GM12875 (cell line): ENCODE measurements around the gene RAB6B.

ENCODE experiments used
- H3K4me3 ChIP-seq: one replicate; pipeline ENCODE4 v1.5.1; 2011; ENCODE audit warnings: low read depth, low read length, control low read depth
- TF ChIP-seq, protein P1 (sequence below): IDR thresholded peaks from 2 replicates; pipeline ENCODE4 v1.5.1; 2011; ENCODE audit warnings: low read depth, mild to moderate bottlenecking, control low read depth, inconsistent platforms, low read length, moderate library complexity, borderline replicate concordance; ENCODE audit not compliant: insufficient read depth

The RAB6B gene

DNA sequence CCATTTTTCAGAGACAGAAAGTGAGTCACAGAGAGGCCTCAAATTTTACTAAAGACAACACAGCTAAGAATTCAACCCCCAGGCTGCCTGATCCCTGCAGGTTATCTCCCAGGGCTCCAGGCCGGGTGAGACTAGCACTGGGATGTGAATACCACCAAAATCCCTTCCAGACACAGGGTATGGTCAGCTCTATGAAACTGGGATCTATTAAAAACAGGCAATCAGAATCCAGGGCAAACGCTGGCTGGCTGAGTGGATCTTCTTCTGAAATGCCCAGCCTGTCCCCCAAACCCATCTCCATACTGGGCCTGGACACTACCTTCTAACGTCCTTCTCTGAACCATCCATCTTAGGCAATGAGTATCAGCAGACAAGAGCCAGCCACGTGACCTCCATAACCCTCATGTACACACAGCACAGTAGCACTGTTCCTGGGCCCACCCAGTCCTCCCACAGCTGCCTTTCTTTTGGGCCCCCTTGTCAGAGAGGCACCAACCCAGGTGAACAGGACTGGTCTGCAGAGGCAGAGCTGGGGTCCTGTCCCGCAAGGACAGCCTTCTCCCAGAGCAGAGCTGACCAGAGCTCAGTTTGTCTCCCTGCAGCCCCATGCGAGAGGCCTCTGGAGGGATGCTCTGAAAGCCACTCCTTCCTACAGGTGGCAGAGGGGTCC is 1.9 kb downstream of the RAB6B start:
- TF ChIP-seq, protein P1, sequence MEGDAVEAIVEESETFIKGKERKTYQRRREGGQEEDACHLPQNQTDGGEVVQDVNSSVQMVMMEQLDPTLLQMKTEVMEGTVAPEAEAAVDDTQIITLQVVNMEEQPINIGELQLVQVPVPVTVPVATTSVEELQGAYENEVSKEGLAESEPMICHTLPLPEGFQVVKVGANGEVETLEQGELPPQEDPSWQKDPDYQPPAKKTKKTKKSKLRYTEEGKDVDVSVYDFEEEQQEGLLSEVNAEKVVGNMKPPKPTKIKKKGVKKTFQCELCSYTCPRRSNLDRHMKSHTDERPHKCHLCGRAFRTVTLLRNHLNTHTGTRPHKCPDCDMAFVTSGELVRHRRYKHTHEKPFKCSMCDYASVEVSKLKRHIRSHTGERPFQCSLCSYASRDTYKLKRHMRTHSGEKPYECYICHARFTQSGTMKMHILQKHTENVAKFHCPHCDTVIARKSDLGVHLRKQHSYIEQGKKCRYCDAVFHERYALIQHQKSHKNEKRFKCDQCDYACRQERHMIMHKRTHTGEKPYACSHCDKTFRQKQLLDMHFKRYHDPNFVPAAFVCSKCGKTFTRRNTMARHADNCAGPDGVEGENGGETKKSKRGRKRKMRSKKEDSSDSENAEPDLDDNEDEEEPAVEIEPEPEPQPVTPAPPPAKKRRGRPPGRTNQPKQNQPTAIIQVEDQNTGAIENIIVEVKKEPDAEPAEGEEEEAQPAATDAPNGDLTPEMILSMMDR, result no peak
- no peak overlapping the region for H3K4me3 ChIP-seq

DNA sequence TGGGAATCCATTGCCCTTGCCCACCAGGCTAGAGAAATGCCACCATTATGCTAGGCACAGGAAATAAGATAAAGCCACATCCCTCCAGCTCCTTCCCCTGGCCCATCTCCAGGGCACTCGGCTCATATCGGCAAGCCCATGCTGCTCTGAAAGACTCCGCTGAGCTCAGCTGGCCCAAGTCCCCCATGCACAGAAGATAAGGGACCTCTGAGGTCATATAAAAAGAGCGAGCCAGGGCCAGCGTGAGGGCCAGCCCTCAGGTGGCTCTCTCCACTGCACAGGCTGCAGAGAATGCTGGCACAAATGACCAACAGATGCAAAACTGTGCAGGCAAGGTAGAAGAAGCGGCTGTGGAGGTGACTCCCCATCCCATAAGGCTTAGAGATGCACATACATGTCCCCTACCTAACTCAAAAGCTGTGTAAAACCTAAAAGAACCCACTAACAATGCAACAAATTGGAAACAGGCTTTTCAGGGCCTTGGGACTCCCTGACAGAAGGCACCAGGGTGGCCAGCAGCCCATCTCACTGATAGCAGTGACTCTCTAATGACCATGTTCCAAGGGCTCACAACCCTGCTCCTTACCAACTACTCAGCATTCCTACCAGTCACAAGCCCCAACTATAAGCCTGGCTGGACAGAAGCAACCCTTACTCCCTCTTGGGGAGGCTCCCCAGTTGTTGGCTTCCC is 3.0 kb downstream of the RAB6B start:
- H3K4me3 ChIP-seq, result no peak overlapping the region
- TF ChIP-seq, protein P1, result no peak

DNA sequence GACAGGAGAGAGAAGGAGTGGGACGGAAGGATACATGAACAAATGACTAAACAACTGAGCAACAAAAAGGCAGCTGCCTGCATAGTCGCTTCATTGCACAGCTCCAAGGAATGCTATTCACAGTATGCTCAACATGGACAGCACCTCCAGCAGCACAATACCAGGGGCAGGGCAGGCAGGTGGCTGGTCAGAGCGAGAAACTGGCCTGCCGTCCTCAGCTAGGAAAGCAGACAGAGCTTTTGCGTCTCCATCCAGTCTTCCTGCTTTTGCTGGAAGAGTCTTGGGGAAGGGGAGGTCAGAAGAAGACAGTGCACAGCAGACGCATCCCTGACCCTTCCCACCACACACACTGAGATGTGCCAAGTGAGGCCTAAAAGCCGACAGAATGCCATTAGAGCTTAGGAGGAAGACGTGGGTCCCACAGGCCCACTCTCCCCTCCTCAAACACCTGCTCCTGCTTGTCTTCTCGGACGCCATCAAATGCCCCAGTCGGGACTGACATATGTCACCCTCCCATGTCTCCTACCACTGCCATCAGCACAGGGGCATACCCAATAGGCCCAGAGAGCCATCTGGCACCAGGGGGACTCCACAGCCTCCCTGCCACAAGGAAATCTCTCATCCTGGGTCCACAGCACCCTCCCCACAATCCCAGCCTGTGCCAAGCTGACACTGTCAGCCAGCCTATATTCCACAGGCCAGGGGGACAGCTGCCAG is 3.9 kb downstream of the RAB6B start:
- H3K4me3 ChIP-seq, result no peak overlapping the region
- TF ChIP-seq, protein P1, result no peak

DNA sequence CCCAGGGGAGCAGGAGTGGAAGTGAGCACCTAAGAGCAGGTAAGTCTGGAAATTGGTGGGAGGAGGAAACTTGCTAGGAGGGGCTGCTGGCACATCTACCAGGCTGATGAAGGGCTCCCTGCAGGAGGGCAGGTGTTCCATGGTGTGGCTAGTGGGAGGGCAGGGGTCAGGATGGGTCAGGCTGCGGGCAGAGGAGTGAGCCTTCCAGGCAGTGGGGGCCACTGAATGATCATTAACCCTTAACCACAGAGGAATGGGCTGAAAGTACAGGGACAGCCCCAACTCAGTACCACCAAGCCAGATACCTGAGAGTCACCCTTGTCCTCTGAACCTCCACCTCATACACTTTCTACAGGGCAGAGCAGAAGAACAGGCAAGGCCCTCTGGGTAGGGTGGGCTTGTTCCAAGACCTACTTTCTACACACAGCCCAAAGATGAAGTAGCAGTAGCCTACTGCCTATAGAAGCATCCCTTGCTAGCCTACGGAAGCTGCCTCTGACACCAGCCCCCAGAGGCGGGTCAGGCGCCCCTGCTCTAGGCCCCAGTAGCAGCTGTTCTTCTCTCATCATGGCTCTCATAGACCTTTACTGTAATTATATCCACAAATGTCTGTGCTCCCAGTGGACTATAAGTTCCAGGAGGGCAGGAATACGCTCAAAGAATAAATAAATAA is 4.6 kb downstream of the RAB6B start:
- TF ChIP-seq, protein P1, result no peak
- no peak overlapping the region for H3K4me3 ChIP-seq

DNA sequence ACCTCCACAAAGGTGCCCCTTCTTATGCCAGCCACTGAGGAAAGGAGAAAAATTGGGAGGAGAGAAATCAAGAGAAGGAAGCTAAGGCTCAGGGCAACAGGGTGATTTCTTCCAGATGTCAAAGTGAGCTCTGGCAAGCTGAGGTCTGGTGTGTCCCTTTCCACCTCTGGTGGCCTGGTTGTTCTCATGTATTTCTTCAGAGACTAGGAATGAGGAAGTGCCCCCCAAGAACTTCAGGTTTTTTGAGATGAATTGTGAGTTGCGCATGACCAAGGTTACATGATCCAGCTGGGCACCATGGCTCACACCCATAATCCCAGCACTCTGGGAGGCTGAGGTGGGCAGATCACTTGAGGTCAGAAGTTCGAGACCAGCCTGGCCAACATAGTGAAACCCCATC is 5.6 kb downstream of the RAB6B start:
- TF ChIP-seq, protein P1, result no peak
- no peak overlapping the region for H3K4me3 ChIP-seq

DNA sequence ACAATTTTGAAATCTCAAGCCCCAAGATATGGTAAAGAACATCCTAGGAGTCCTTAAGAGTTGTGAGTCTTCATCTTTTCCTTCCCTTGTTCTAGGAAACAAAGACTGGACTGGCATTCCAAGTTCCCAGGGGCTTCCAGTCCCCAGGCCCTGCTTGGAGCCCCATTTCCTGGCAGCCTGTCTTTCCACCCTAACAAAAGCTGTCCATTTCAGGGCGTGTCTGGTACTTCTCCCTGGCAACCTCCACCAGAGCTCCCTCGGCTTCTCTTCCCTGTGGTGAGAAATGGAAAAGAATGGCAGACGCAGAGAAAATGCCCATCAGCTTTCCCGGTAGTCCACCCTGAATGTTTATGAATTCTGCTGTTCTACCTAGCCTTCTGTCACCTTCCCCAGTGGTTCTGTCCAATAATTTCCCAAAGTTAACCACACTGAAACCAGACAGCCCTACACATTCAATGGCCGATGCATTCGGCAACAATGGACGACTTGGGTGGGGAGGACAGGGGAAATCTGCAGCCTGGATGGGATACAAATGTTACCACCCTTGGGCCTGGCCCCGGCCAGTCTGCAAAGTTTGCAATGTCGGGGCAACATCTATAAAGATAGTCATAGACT is 6.8 kb downstream of the RAB6B start:
- no peak overlapping the region for H3K4me3 ChIP-seq
- TF ChIP-seq, protein P1, result no peak
